ENCODE measurements around the gene SCUBE2. TPM values are rescaled to one million over a fixed set of nuclear protein-coding genes. Genes with fewer than 3 reads are reported as not detected.

The SCUBE2 gene
- total and polyA plus RNA-seq, 2 of the 4 experiments (the other 2 are of a cell fraction), result 0.43 to 0.72 TPM

DNA sequence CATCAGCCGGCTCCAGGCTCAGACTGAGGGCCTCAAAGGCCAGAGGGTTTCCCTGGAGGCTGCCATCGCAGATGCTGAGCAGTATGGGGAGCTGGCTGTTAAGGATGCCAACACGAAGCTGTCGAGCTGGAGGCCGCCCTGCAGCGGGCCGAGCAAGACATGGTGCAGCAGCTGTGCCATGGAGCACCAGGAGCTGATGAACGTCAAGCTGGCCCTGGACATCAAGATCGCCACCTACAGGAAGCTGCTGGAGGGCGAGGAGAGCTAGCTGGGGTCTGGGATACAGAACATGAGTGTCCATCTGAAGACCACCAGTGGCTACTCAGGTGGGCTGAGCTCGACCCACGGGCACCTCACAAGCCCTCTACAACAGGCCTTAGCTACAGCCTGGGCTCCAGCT is 4.0 kb upstream of the SCUBE2 start:
- H2AK9ac ChIP-seq (replicated peaks; ENCODE audit: low read depth, low read length, poor library complexity), result no peak overlapping the region
- no peak overlapping the region for H3K23ac ChIP-seq (ENCODE audit: low read depth, low read length)
- H3K4me1 ChIP-seq (ENCODE audit: control insufficient read depth, insufficient read depth, low read length), result 0 out of 2 replicates have a peak, but pooled peaks cover 2% of the 10 kb centered on the region
- no peaks in the 10 kb centered on the region for H3K9me1 ChIP-seq (ENCODE audit: insufficient read depth, low read length)
- no peak overlapping the region for H4K91ac ChIP-seq (ENCODE audit: insufficient read depth, low read depth, low read length)
- no peak overlapping the region for H2BK120ac ChIP-seq (ENCODE audit: low read depth, low read length)
- no peak overlapping the region for H4K5ac ChIP-seq (ENCODE audit: low read depth, low read length)
- ChIA-PET CTCF (interaction anchor here (0.8 to 2.8 kb wide), 3 partner anchors 37 to 80 kb away, joined by 3 to 10 read pairs (median 5); no protein-coding TSS in a partner anchor), POLR2A (ENCODE audit: unreplicated experiment) (interaction anchor here (0.6 kb wide), 1 partner anchor 128 kb away, joined by 4 read pairs; no protein-coding TSS in a partner anchor)
- H3K56ac ChIP-seq (ENCODE audit: extremely low read depth, insufficient read depth, low read length), result no peak overlapping the region
- H3K4me3 ChIP-seq (ENCODE audit: insufficient read depth, low read depth, low read length), result no peak overlapping the region
- no peak overlapping the region for H2BK20ac ChIP-seq (ENCODE audit: low read depth, low read length)
- WGBS, 2 experiments (ENCODE audit: extremely low coverage in 2 of 2, insufficient read length in 1 of 2), result 100% methylated on average over 4 of the region's 12 CpGs; no CpG with 5 or more reads in 1 of the 2 experiments
- no peak for TF ChIP-seq NFE2L2 (IDR thresholded peaks at IDR 0.05; ENCODE audit: low read depth, low read length)
- TF ChIP-seq, protein P1, sequence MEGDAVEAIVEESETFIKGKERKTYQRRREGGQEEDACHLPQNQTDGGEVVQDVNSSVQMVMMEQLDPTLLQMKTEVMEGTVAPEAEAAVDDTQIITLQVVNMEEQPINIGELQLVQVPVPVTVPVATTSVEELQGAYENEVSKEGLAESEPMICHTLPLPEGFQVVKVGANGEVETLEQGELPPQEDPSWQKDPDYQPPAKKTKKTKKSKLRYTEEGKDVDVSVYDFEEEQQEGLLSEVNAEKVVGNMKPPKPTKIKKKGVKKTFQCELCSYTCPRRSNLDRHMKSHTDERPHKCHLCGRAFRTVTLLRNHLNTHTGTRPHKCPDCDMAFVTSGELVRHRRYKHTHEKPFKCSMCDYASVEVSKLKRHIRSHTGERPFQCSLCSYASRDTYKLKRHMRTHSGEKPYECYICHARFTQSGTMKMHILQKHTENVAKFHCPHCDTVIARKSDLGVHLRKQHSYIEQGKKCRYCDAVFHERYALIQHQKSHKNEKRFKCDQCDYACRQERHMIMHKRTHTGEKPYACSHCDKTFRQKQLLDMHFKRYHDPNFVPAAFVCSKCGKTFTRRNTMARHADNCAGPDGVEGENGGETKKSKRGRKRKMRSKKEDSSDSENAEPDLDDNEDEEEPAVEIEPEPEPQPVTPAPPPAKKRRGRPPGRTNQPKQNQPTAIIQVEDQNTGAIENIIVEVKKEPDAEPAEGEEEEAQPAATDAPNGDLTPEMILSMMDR (conservative IDR thresholded peaks at IDR 0.05; ENCODE audit: low read depth, low read length), result peak; percentile 15; the same call in 1 of the 2 replicates
- no peak overlapping the region for H2BK5ac ChIP-seq (ENCODE audit: low read depth, low read length, poor library complexity, severe bottlenecking)
- H3K36me3 ChIP-seq (ENCODE audit: control insufficient read depth, insufficient read depth, low read length), result no peaks in the 10 kb centered on the region
- no peak overlapping the region for H2AK5ac ChIP-seq (ENCODE audit: low read depth, low read length)
- peak overlapping the region; percentile 14 for H2AFZ ChIP-seq (replicated peaks; ENCODE audit: low read length, poor library complexity)
- intact Hi-C loops (cut with micrococcal nuclease) (no loop called here), dilution Hi-C loops (cut with HindIII; ENCODE audit: low sequenced_read_pairs, unreplicated experiment) (no loop called here), in situ Hi-C loops (cut with MboI; ENCODE audit: low sequenced_read_pairs) (no loop called here)
- no peak overlapping the region for H3K14ac ChIP-seq (replicated peaks; ENCODE audit: low read depth, low read length)
- no peak overlapping the region for H3K9ac ChIP-seq (ENCODE audit: low read depth, low read length)
- H3K18ac ChIP-seq (ENCODE audit: low read depth, low read length), result no peak overlapping the region
- no peak for DNase-seq
- no peak overlapping the region for H3K4ac ChIP-seq (ENCODE audit: low read depth, low read length)
- no peak overlapping the region for H2BK15ac ChIP-seq (ENCODE audit: low read depth, low read length)
- H3K4me2 ChIP-seq (ENCODE audit: low read depth, low read length), result no peak overlapping the region
- H4K8ac ChIP-seq (ENCODE audit: low read depth in 2 of 2, low read length in 2 of 2), result no peak overlapping the region
- no peaks in the 10 kb centered on the region for H4K20me1 ChIP-seq (ENCODE audit: insufficient read depth, low read length)
- no peaks in the 10 kb centered on the region for H3K9me3 ChIP-seq (ENCODE audit: control insufficient read depth, insufficient read depth, low read length)
- H3K27me3 ChIP-seq (ENCODE audit: control insufficient read depth, insufficient read depth, low read length), result peaks cover 12% of the 10 kb centered on the region; the same call in 1 of the 2 replicates
- no peaks in the 10 kb centered on the region for H3K79me1 ChIP-seq (ENCODE audit: low read depth in 1 of 2, low read length in 2 of 2)
- H3K27ac ChIP-seq (ENCODE audit: insufficient read depth, low read length), result no peak overlapping the region
- no TSS peak for BruUV-seq (replicated peaks)
- ATAC-seq (ENCODE audit: low read depth), result no peak

Data from IMR-90 (cell line).